ENCODE data around the gene EPHB1. TPM values are rescaled to one million over a fixed set of nuclear protein-coding genes. Genes with fewer than 3 reads are reported as not detected.

Gene EPHB1
- polyA plus RNA-seq, 1 of the 3 experiments (the other 2 are of a cell fraction), result 1.2 TPM

GRCh38 chr3:134769287-134769868 is 25.7 kb upstream of the EPHB1 start:
- Histone ChIP-seq H3K27me3 (ENCODE audit: insufficient read depth) (no peaks in the 10 kb centered on the region), H3K9me3 (no peaks in the 10 kb centered on the region), H2AFZ (ENCODE audit: low read depth) (no peak overlapping the region), H3K4me1 (ENCODE audit: control insufficient read depth in 1 of 2, insufficient read depth in 2 of 2, low read depth in 1 of 2, low read length in 1 of 2) (no peaks in the 10 kb centered on the region; a peak in 1 of 4 replicates), H3F3A (replicated peaks; ENCODE audit: insufficient read depth) (no peaks in the 10 kb centered on the region), H3K79me2 (ENCODE audit: insufficient read depth) (no peaks in the 10 kb centered on the region), H4K20me1 (ENCODE audit: insufficient read depth) (no peaks in the 10 kb centered on the region), H3K4me3 (ENCODE audit: low read depth in 2 of 2, low read length in 1 of 2) (no peak overlapping the region), H3K4me2 (no peak overlapping the region), H3K36me3 (replicated peaks in 1 of 2; ENCODE audit: control insufficient read depth in 1 of 2, insufficient read depth in 2 of 2, low read length in 1 of 2) (no peaks in the 10 kb centered on the region), H3K27ac (ENCODE audit: low read depth in 2 of 2, low read length in 1 of 2) (no peak overlapping the region), H3K9me2 (no peaks in the 10 kb centered on the region), H3K9ac (no peak overlapping the region)
- WGBS (ENCODE audit: low lambda C conversion rate), result 53% methylated on average over 2 of the region's 2 CpGs
- POLR2A ChIA-PET, result no interaction called here
- no peak for DNase-seq
- CTCF ChIA-PET, result interaction anchor here (1.1 to 1.7 kb wide), 2 partner anchors 14 to 25 kb away, joined by 3 to 5 read pairs; partner anchors contain the start of gene EPHB1
- TF ChIP-seq FOXM1 (IDR thresholded peaks at IDR 0.05; ENCODE audit: low read depth), result no peak
- TF ChIP-seq TEAD4 (IDR thresholded peaks at IDR 0.05; ENCODE audit: borderline replicate concordance, insufficient read depth), result no peak
- no peak for TF ChIP-seq POLR2AphosphoS5 (IDR thresholded peaks at IDR 0.05; ENCODE audit: low read depth, low read length)
- TF ChIP-seq IRF3 (IDR thresholded peaks at IDR 0.05; ENCODE audit: low read depth, low read length), result no peak
- no peak for TF ChIP-seq JUND (IDR thresholded peaks at IDR 0.05)
- no peak for TF ChIP-seq TCF12 (IDR thresholded peaks at IDR 0.05)
- no peak for TF ChIP-seq CTCF (IDR thresholded peaks at IDR 0.05)
- TF ChIP-seq EZH2phosphoT487 (IDR thresholded peaks at IDR 0.05; ENCODE audit: borderline replicate concordance, low read depth), result no peak

DNA sequence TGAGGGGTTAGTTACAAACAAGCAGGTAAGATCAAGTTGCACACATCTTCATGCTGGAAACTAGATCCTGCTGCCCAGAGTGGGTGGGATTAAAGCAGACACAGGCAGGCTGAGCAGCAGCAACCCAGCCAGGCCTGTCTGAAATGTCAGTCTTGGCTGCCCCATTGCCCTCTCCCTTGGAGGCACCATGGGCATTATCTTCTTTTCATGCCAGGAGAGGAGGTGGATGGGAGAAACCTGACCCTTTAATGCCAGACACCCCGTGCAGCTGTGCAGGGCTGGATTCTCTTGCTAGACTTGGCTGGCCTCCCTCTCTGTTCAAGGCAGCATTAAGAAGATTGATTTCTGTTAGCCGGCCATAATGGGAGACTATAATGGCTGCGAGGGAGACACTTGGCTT is 23.0 kb upstream of the EPHB1 start:
- Histone ChIP-seq H3F3A (replicated peaks; ENCODE audit: insufficient read depth) (no peaks in the 10 kb centered on the region), H3K4me1 (ENCODE audit: control insufficient read depth in 1 of 2, insufficient read depth in 2 of 2, low read depth in 1 of 2, low read length in 1 of 2) (no peaks in the 10 kb centered on the region; a peak in 1 of 4 replicates), H3K9me2 (no peaks in the 10 kb centered on the region), H3K36me3 (replicated peaks in 1 of 2; ENCODE audit: control insufficient read depth in 1 of 2, insufficient read depth in 2 of 2, low read length in 1 of 2) (no peaks in the 10 kb centered on the region), H3K4me3 (ENCODE audit: low read depth in 2 of 2, low read length in 1 of 2) (no peak overlapping the region), H3K79me2 (ENCODE audit: insufficient read depth) (no peaks in the 10 kb centered on the region), H4K20me1 (ENCODE audit: insufficient read depth) (no peaks in the 10 kb centered on the region), H3K27me3 (ENCODE audit: insufficient read depth) (no peaks in the 10 kb centered on the region), H3K27ac (ENCODE audit: low read depth in 2 of 2, low read length in 1 of 2) (no peak overlapping the region), H3K9ac (no peak overlapping the region), H3K4me2 (no peak overlapping the region), H2AFZ (ENCODE audit: low read depth) (no peak overlapping the region), H3K9me3 (no peaks in the 10 kb centered on the region)
- ChIA-PET CTCF (interaction anchor here (1.2 kb wide), 1 partner anchor 23 kb away, joined by 5 read pairs; the partner anchor contains the start of gene EPHB1), POLR2A (no interaction called here)
- no peak for DNase-seq
- WGBS (ENCODE audit: low lambda C conversion rate), result 37% methylated on average over 3 of the region's 3 CpGs
- TF ChIP-seq CHD2 (IDR thresholded peaks at IDR 0.05; ENCODE audit: low read length, partially characterized antibody) (no peak), RCOR1 (IDR thresholded peaks at IDR 0.05; ENCODE audit: low read length) (no peak), EZH2phosphoT487 (IDR thresholded peaks at IDR 0.05; ENCODE audit: borderline replicate concordance, low read depth) (no peak), RXRA (IDR thresholded peaks at IDR 0.05; ENCODE audit: borderline replicate concordance, low read depth) (no peak), ELF1 (IDR thresholded peaks at IDR 0.05) (no peak), ZBTB33 (IDR thresholded peaks at IDR 0.05; ENCODE audit: borderline replicate concordance, low read depth) (no peak), RAD21 (IDR thresholded peaks at IDR 0.05; ENCODE audit: low read length) (no peak), CTCF (IDR thresholded peaks at IDR 0.05) (no peak), TAF1 (IDR thresholded peaks at IDR 0.05; ENCODE audit: borderline replicate concordance, low read depth, low read length) (no peak)
- TF ChIP-seq, protein P1, sequence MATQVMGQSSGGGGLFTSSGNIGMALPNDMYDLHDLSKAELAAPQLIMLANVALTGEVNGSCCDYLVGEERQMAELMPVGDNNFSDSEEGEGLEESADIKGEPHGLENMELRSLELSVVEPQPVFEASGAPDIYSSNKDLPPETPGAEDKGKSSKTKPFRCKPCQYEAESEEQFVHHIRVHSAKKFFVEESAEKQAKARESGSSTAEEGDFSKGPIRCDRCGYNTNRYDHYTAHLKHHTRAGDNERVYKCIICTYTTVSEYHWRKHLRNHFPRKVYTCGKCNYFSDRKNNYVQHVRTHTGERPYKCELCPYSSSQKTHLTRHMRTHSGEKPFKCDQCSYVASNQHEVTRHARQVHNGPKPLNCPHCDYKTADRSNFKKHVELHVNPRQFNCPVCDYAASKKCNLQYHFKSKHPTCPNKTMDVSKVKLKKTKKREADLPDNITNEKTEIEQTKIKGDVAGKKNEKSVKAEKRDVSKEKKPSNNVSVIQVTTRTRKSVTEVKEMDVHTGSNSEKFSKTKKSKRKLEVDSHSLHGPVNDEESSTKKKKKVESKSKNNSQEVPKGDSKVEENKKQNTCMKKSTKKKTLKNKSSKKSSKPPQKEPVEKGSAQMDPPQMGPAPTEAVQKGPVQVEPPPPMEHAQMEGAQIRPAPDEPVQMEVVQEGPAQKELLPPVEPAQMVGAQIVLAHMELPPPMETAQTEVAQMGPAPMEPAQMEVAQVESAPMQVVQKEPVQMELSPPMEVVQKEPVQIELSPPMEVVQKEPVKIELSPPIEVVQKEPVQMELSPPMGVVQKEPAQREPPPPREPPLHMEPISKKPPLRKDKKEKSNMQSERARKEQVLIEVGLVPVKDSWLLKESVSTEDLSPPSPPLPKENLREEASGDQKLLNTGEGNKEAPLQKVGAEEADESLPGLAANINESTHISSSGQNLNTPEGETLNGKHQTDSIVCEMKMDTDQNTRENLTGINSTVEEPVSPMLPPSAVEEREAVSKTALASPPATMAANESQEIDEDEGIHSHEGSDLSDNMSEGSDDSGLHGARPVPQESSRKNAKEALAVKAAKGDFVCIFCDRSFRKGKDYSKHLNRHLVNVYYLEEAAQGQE (IDR thresholded peaks at IDR 0.05; ENCODE audit: low read depth, low read length), result no peak
